HG02981 (cell line): ENCODE measurements around the gene SYNGR4.

Source experiments
- ATAC-seq: cut with Tn5 transposase; IDR thresholded peaks from one replicate; pipeline ENCODE4 v1.9.1; 2021; ENCODE audit warnings: mild to moderate bottlenecking, moderate library complexity; ENCODE audit not compliant: unreplicated experiment

SYNGR4 gene

DNA sequence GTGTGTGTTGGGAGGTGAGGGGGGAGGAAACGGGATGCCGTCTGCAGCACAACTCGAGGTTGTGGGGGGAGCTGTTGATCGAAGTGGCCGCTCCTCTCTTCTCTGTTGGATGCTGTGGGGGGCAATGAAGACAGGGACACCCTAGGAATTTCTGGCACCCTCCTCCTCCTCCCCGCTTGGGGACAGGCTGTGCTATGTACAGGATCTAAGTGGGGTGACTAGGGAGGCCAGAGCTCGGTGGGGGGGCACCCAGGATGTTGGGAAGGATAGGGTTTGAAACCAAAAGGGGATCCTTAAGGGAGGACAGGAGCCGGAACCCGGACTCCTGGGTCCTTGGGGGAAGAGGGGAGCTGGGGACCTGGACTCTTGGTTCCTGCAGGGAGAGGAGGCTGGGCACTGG lies 31.3 kb downstream of the SYNGR4 start:
- ATAC-seq: no peak

DNA sequence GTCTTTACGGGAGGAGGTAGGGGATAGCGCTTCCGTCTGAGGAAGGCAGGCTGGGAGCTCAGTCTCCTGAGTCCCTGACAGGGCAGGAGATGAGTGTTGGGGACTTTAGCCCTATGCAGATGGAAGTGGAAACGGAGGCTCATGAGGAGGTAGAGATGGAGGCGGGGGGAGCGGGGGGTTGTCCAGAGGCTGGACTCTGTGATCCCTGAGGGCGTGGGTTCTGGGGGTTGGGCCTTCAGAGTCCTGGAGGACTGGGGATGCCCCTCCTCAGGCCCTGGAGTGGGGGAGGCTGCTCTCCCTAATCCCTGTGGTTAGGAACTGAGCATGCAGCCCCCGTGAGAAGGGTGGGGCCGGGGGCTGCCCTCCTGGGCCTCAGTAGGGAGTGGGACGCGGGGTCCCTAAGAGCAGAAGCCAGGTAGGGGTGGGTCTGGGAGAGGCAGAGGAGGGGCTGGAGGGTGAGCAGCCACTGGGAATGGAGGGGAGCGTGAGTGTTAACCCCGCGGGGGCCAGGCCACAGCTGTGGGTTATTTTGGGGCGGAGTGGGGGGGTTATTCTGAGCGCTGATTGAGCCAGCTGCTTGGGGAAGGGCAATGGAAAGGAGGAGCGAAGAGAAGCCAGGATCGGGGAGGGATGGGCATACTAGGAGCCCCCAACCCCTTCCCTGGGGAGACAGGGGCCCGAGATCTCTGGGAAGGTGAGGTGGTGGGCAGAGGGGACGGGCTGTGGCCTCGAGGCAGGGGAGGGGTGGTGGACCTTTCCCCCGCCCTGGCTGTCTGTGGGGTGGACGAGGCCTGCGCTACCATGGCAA lies 32.1 kb downstream of the SYNGR4 start:
- no peak for ATAC-seq

DNA sequence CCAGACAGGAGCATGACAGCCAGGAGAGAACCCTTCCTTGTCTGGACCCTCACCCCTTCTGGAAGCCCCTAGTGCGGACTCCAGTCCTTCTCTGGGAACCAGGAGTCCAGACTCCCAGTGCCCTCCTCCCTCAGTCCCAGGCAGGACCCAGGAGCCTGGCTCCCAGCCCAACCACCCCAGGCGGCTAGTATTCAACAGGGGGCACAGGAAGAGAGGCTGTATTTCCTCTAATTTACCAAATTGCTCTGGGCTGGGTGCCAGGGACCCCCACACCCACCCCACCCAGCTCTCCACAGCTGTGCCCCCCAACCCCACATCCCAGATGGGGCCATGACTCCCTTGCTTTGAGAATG lies 32.6 kb downstream of the SYNGR4 start:
- ATAC-seq: no peak

DNA sequence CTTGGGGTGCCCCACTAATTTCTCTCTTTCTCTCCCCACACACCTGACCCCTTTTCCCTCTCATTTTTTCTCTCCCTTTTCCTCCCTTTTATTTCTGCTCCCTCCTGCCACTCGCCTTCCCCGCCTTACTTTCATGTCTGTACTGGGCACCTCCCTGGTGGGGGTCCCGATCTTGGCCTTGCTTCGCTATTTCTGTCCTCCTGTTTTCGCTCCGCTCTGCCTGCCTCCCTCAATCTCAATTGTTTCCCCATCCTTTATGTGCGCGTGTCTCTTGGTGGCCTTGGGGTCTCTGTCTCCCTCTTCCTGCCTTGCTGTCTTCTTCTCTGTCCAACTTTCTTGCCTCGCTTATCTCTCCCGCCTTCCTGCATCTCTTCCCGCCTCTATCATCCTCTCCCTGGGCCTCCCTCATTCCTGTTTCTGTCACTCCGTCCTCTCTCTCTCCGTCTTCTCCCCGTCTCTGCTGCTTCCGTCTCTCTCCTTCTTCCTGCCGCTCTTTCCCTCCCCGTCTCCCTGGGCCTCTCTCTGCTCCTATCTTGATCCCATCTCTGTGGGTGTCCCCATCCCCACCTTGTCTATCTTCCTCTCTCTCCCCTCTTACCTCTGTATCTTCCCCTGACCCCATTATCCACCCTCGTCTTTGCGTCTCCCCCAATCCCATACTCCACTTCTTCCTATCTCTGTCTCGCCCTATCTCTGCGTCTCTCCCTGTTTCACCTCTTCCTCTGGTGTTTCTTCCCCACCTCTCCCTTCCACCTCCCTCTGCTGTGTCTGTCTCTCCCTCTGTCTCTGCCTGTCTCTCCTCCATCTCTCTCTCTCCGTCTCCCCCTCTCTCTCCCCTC lies 33.3 kb downstream of the SYNGR4 start:
- no peak for ATAC-seq

DNA sequence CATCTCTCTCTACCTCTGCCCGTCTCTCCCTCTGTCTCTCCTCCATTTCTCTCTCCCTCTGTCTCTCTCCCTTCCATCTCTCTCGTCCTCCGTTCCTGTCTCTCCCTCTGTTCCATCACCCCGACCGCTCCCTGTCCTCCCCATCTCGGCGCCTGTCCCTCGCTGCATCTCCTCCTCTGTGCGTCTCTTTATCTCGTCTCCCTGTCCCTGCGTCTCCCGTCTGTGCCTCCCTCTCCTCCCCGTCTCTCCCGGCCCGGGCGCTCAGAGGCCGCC lies 33.9 kb downstream of the SYNGR4 start:
- no peak for ATAC-seq

DNA sequence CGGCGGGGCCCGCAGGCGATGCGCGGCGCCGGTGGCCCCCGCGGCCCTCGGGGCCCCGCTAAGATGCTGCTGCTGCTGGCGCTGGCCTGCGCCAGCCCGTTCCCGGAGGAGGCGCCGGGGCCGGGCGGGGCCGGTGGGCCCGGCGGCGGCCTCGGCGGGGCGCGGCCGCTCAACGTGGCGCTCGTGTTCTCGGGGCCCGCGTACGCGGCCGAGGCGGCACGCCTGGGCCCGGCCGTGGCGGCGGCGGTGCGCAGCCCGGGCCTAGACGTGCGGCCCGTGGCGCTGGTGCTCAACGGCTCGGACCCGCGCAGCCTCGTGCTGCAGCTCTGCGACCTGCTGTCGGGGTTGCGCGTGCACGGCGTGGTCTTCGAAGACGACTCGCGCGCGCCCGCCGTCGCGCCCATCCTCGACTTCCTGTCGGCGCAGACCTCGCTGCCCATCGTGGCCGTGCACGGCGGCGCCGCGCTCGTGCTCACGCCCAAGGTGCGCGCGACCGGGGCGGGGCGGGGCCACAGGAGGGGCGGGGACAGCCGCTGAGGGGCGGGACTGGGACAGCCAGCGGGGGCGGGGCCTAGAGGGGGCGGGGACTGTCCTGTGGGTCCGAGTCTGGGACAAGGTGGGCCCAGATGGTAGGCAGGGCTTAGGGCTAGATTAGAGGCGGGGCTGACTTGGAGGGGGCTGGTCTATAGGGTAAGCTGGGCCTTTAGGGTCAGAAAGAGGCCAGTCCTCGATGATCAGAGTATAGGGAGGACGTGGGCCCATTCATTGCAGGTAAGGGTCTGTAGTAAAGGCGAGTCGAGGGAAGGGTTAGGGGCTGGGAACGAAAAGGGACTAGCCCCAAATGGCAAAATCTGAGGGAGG lies 34.4 kb downstream of the SYNGR4 start:
- no peak for ATAC-seq

DNA sequence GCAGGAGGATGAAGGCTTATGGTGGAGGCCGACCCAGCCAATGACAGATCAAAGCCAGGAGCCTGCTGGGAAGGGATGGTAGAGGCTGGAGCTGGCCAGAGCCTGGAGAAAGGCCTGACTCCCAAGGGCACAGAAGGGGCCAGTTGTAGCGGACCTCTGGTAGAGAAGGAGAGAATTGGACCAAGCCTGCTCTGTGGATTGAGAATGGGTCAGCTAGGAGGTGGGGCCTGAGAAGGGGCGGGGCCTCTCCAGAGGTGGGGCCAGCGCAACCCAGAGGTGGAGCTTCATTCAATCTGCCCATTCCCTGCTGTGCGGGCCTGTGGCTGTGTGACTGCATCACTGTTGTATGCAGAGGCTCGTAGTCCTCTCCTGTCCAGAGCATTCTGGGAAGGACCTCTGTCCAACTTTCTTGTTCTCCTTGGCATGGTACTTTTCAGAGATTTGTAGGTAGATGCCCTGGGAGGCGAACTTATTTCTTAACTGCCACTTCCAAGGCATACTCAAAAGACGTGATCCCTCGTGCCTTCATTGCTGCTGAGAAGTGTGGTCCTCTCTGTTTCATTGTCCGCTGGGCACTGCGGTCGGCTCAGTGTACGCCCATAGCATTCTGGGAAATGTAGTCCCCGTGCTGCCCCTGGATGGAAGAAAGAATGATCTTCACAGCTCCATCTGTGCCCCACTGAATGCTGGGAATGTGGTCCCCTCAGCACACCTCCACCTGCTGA lies 36.0 kb downstream of the SYNGR4 start:
- ATAC-seq: no peak

DNA sequence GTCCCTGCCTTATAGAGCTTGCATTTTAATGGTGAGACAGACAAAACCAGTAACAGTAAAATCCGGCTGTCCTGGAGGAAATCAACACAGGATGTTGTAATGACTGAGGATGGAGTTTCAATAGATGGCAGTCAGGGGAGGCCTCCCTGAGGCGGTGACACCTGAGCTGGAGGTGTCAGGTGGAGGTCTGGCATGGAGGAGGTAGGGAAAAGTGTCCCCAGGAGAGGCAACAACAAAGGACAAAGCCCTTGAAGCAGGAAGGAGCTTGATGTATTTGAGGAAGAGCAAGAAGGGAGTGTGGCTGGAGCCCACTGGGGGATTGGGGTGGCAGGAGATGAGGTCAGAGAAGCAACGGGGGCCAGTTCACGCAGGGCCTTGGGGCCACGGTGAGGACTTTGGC lies 37.1 kb downstream of the SYNGR4 start:
- no peak for ATAC-seq

DNA sequence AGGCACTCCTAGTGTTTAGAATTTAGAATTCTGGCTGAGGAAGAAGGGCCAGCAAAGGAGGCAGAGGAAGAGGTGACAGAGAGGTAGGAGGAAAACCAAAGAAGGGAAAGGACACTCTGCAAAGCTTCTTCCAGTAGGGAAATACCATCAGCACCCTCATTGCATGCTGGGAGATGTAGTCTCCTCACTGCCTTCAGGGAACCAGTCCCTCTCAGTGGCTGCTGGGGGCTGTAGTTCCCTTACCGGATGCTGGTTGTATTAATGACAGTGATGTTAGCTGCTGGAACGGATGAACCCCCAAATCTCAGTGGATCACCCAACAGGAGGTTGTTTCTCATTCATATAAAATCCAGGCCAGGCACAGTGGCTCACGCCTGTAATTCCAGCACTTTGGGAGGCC lies 39.4 kb downstream of the SYNGR4 start:
- ATAC-seq: peak; percentile 58

DNA sequence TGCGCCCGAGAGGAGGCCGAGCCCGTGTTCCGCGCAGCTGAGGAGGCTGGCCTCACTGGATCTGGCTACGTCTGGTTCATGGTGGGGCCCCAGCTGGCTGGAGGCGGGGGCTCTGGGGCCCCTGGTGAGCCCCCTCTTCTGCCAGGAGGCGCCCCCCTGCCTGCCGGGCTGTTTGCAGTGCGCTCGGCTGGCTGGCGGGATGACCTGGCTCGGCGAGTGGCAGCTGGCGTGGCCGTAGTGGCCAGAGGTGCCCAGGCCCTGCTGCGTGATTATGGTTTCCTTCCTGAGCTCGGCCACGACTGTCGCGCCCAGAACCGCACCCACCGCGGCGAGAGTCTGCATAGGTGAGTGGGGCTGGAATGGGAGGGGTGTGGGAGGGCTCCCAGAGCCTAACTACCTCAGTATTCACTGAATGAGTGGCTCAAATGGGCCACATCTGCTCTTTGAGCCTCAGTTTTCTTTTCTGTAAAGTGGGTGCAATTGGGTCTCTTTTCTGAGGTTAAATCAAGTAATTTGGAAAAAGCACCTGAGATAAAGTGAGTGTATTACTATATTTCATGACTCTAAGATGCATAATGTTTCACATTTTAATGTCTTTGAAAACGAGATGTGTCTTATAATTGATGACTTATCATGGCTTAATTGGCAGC lies 41.0 kb downstream of the SYNGR4 start:
- ATAC-seq: no peak

DNA sequence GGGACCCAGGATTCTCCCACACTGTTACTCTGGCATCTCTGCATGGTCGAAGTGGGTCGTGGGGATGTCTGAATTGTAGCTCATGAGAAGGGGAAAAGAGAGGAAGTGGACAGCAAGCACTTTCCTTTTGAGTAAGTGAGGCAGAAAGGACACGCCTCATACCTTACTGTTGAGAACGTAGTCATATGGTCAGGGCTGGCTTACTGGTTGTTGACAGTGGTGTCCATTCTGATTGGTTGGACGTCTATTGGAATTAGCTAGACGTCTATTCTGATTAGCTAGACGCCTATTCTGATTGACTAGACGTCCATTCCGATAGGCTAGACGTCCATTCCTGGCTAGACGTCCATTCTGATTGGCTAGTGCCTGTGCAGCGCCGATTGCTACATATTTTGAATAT lies 41.7 kb downstream of the SYNGR4 start:
- no peak for ATAC-seq

DNA sequence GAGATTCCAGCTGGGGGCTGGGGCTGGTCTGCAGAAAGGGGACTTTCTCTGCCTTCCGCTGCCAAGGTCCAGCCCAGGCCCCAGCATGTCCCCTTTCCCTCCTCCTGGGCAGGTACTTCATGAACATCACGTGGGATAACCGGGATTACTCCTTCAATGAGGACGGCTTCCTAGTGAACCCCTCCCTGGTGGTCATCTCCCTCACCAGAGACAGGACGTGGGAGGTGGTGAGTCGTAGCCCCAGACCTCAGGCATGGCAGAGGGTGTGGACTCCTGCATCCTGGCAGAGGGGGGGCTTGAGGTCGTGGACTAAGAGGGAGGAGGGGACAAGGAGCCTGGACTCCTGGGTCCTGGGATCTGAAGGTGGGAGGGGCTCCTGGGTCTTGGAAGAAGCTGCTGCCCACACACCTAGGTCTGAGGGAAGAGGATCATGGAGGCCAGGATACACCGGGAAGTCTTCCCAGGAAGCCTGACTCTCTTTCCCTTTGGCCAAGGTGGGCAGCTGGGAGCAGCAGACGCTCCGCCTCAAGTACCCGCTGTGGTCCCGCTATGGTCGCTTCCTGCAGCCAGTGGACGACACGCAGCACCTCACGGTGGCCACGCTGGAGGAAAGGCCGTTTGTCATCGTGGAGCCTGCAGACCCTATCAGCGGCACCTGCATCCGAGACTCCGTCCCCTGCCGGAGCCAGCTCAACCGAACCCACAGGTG lies 49.9 kb downstream of the SYNGR4 start:
- no peak for ATAC-seq

DNA sequence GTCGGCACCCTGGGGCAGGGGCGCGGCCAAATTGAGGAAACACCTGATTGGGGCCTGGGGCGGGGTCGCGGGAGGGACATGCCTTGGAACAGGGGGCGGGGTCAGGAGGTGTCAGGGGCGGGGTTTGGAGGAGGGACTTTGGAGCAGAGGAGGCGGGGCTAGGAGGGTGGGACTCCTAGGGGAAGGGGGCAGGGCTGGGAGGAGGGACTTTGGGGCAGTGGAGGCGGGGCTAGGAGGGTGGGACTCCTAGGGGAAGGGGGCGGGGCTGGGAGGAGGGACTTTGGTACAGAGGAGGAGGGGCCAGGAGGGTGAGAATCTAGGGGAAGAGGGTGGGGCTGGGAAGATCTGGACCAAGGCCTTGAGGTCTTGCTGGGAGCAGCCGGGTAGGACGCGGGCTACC lies 51.2 kb downstream of the SYNGR4 start:
- no peak for ATAC-seq

DNA sequence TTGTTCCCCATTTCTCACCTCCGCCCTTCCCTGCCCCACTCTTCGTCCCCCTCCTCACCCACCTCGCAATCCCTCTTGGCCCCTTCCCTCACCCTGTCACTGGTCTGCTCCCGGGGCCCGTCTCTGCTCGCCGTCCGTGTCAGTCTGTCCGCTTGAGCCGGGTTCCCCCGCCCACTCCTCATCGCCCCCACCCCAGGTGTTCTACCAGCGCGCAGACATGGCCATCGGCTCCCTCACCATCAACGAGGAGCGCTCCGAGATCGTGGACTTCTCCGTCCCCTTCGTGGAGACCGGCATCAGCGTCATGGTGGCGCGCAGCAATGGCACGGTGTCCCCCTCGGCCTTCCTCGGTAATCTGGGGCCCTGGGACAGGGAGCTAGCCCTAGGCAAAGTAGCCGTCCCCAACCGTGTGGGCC lies 51.6 kb downstream of the SYNGR4 start:
- no peak for ATAC-seq

DNA sequence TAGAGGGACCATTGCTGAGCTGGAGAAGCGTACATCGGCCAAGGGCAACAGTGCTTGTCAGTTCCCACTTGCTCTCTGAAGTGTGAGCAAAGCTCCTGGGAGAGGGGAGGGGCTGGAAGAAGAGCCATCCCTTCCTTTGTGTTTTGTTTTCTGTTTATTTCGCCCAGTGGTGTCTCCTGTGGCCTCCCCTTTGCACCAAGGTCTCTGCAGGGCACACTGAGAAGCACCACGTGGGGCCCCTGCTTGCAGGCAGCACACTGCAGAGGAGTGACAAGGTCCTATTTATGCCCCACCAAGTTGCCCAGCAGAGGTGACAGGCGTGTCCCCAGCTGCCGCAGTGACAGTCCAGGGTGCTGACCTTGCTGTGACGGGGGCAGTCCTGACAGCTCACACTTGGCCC lies 53.3 kb downstream of the SYNGR4 start:
- no peak for ATAC-seq

DNA sequence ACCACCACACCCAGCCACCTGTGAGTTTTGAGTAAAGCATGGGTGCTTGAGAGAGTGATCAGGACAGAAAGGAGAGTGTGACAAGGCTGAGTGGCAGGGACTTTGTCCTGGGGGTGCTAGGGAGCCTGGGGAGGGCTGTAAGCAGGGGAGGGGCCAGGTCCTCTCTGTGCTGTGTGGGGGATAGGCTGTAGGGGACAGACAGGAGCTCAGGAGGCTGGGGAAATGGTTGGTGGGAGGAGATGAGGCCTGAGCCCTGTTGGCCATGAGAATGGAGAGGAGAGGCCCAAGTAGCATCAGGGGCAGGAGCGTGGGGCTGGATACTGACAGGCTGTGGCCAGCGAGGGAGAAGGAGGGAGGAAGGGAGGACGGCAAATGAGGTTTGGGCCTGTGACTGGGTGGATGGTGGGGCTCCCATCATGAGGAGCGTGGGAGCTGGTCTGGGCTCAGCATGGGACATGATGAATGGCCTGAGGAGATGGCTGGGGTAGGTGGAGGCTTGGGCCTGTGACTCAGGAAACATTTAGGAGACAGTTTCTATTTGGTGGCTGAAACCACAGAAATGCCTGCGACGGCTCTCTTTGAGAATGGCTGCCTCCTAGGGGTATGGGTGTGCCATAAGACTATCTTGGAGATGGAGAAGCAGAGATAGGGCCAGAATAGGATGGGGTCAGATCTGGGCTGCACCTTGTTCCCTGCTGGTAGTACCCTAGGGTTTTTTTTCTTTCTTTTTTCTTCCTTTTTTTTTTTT lies 54.3 kb downstream of the SYNGR4 start:
- ATAC-seq: no peak

DNA sequence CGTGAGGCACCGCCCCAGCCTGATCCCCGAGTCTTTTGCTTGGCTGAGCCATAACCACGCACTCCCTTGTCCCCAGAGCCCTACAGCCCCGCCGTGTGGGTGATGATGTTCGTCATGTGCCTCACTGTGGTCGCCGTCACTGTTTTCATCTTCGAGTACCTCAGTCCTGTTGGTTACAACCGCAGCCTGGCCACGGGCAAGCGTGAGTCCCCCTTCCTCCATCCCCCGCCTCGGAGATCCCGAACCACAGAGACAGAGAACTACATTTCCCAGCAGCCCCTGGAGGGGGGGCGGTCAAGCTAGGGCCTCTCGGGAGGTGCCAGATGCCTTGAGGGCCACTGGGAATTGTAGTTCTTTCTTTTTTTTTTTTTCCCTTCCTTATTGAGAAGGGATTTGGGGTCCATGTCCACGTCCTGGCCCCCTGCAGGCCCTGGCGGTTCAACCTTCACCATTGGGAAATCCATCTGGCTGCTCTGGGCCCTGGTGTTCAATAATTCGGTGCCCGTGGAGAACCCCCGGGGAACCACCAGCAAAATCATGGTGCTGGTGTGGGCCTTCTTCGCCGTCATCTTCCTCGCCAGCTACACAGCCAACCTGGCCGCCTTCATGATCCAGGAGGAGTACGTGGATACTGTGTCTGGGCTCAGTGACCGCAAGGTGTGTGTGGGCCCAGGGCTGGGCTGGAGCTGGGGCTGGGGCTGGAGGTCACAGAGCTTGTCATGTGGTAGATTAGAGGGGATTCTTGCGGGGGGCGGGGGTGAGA lies 55.2 kb downstream of the SYNGR4 start:
- ATAC-seq: peak; percentile 66

DNA sequence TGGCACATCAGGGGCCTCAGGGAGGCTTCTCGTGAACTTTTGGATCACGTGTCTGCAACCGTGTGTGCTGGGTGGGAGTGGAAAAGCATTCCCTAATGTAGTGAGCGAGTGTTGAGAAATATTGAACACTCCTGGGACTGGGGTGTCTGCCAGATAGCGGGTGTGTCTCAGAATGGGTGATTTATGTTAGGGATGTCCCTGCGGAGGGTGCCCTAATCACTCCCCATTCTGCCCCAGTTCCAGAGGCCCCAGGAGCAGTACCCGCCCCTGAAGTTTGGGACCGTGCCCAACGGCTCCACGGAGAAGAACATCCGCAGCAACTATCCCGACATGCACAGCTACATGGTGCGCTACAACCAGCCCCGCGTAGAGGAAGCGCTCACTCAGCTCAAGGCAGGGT lies 57.4 kb downstream of the SYNGR4 start:
- ATAC-seq: no peak
